ENCODE data around the gene ADGRB3.

Gene ADGRB3

GRCh38 chr6:68634726-68635411 lies at the start of gene ADGRB3:
ADGRB3 (plus strand) TSS chr6:68635282; CDS start chr6:68638676, 3,394 bp downstream.
- no peak for DNase-seq

- no peak for DNase-seq
These were observed 41.5 kb upstream of the ADGRB3 start for GRCh38 chr6:68593558-68593957.

- DNase-seq = no peak
These were observed 37.4 kb upstream of the ADGRB3 start for GRCh38 chr6:68597642-68598041.

GRCh38 chr6:68615938-68616337 lies 19.1 kb upstream of the ADGRB3 start:
- DNase-seq = no peak

GRCh38 chr6:68625998-68626397 lies 9.1 kb upstream of the ADGRB3 start:
- no peak for DNase-seq

- no peak for DNase-seq
These were observed 6.9 kb upstream of the ADGRB3 start for GRCh38 chr6:68628161-68628560.

- no peak for DNase-seq
These were observed 2.3 kb upstream of the ADGRB3 start for GRCh38 chr6:68632734-68633133.

GRCh38 chr6:68633281-68633971 lies 1.7 kb upstream of the ADGRB3 start:
- DNase-seq = no peak

- no peak for DNase-seq
These were observed 933 bp upstream of the ADGRB3 start for GRCh38 chr6:68633972-68634725.

- no peak for DNase-seq
These were observed 277 bp downstream of the ADGRB3 start for GRCh38 chr6:68635412-68635705.

- DNase-seq = no peak
These were observed 828 bp downstream of the ADGRB3 start for GRCh38 chr6:68635706-68636513.

- no peak for DNase-seq
These were observed 1.6 kb downstream of the ADGRB3 start for GRCh38 chr6:68636666-68637065.

GRCh38 chr6:68637071-68637470 lies 2.0 kb downstream of the ADGRB3 start:
- DNase-seq = no peak

- no peak for DNase-seq
These were observed 2.7 kb downstream of the ADGRB3 start for GRCh38 chr6:68637782-68638181.

- no peak for DNase-seq
These were observed 3.3 kb downstream of the ADGRB3 start for GRCh38 chr6:68638230-68638900.

- DNase-seq = no peak
These were observed 4.1 kb downstream of the ADGRB3 start for GRCh38 chr6:68639211-68639610.

- DNase-seq = no peak
These were observed 4.9 kb downstream of the ADGRB3 start for GRCh38 chr6:68639826-68640490.

- DNase-seq = no peak
These were observed 5.4 kb downstream of the ADGRB3 start for GRCh38 chr6:68640491-68640835.

- DNase-seq = no peak
These were observed 6.1 kb downstream of the ADGRB3 start for GRCh38 chr6:68641172-68641571.

- DNase-seq = no peak
These were observed 7.0 kb downstream of the ADGRB3 start for GRCh38 chr6:68642081-68642480.

GRCh38 chr6:68642977-68643376 lies 7.9 kb downstream of the ADGRB3 start:
- no peak for DNase-seq

GRCh38 chr6:68649669-68650068 lies 14.6 kb downstream of the ADGRB3 start:
- DNase-seq = no peak

All from activated T-cell treated with anti-CD3 and anti-CD28 coated beads for 4 hours (primary cell).